Stimulated activated CD4-positive, alpha-beta T cell treated with anti-CD3 and anti-CD28 coated beads, Interleukin-2, amount 100 ng/mL, for 4 hours (primary cell): ENCODE data around the gene SMAD7.
"Not testable (repeated sequence)": the region's sequence is repeated elsewhere in the genome, so short reads cannot be mapped to it uniquely, and the experiment has no call there.

ENCODE experiments used
- DNase-seq: peaks from one replicate; pipeline ENCODE4 v3.0.0-alpha.2; 2020; ENCODE audit warnings: low read depth

Gene SMAD7

GRCh38 chr18:48877941-48878340 is 72.8 kb downstream of the SMAD7 start:
- no peak for DNase-seq

- no peak for DNase-seq
These were observed 74.2 kb downstream of the SMAD7 start for GRCh38 chr18:48876590-48876989.

- DNase-seq: no peak
These were observed 74.7 kb downstream of the SMAD7 start for GRCh38 chr18:48875942-48876511.

GRCh38 chr18:48875314-48875941 is 75.3 kb downstream of the SMAD7 start:
- DNase-seq: no peak

- no peak for DNase-seq
These were observed 76.0 kb downstream of the SMAD7 start for GRCh38 chr18:48874701-48875162.

- DNase-seq: no peak
These were observed 76.5 kb downstream of the SMAD7 start for GRCh38 chr18:48874233-48874632.

- no peak for DNase-seq
These were observed 78.3 kb downstream of the SMAD7 start for GRCh38 chr18:48872234-48873145.

GRCh38 chr18:48871391-48872166 is 79.2 kb downstream of the SMAD7 start:
- DNase-seq: no peak

GRCh38 chr18:48870926-48871325 is 79.8 kb downstream of the SMAD7 start:
- DNase-seq: not testable (repeated sequence)
